ENCODE measurements around the gene ANTKMT.

DNA sequence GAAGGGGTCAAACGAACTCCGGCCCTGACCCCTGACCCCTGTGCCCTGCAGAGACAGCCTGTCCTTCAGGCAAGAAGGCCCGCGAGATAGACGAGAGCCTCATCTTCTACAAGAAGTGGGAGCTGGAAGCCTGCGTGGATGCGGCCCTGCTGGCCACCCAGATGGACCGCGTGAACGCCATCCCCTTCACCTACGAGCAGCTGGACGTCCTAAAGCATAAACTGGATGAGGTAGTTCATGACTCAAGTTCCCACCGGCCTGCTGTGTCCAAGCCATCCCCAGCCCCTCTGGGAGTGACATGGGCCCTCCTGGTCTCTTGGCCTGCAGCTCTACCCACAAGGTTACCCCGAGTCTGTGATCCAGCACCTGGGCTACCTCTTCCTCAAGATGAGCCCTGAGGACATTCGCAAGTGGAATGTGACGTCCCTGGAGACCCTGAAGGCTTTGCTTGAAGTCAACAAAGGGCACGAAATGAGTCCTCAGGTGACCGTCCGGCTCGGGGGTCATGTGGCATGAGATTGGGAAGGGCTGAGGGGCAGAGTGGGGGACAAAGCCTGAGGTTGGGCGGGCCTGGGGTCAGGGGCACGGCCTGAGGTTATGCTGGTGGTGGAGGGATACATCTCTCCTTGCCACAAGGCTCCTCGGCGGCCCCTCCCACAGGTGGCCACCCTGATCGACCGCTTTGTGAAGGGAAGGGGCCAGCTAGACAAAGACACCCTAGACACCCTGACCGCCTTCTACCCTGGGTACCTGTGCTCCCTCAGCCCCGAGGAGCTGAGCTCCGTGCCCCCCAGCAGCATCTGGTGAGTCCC is 45.3 kb downstream of the ANTKMT start:
- TF ChIP-seq, protein P1, sequence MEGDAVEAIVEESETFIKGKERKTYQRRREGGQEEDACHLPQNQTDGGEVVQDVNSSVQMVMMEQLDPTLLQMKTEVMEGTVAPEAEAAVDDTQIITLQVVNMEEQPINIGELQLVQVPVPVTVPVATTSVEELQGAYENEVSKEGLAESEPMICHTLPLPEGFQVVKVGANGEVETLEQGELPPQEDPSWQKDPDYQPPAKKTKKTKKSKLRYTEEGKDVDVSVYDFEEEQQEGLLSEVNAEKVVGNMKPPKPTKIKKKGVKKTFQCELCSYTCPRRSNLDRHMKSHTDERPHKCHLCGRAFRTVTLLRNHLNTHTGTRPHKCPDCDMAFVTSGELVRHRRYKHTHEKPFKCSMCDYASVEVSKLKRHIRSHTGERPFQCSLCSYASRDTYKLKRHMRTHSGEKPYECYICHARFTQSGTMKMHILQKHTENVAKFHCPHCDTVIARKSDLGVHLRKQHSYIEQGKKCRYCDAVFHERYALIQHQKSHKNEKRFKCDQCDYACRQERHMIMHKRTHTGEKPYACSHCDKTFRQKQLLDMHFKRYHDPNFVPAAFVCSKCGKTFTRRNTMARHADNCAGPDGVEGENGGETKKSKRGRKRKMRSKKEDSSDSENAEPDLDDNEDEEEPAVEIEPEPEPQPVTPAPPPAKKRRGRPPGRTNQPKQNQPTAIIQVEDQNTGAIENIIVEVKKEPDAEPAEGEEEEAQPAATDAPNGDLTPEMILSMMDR (IDR thresholded peaks at IDR 0.05; ENCODE audit: poor library complexity): no peak
- TF ChIP-seq EZH2phosphoT487 (IDR thresholded peaks at IDR 0.05; ENCODE audit: low read depth, severe bottlenecking, unreplicated experiment): no peak
